ENCODE data around the gene LRRFIP1.

The LRRFIP1 gene

DNA sequence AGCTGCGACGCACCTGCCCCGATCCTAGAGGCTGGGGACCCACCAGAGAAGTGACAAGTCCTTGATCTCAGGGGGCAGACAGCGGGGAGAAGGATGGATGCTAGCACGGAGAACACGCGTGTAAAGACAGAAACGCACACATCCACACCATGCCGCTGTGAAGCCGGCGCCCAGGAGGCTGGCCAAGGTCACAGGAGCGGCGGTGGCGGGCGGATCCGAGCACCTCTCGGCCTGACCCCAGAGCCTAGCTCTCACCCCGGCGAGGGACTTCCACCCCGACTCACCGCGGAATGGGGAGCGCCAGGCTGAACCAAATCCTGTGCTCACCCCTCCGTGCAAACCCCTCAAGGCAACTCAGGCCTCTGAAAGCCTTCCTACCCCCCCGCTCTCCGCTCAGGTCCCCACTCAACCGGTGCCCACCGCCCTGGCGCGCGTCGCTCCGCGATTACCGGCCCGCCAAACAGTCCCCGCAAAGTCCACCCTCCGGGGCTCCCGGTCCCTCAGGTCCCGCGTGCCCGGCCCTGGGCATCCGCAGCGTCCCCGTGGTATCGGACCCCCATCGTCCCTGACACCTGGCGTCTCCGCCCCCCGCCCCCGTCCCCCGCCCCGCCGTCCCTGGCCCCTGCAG, 460 bp upstream of the LRRFIP1 start:
- Histone ChIP-seq H3K4me3 (replicated peaks; ENCODE audit: insufficient read depth, low read length) (no peak overlapping the region), H3K27ac (replicated peaks) (no peak overlapping the region)
- DNase-seq (ENCODE audit: low read depth in 1 of 2, low spot score in 1 of 2), result no peak

DNA sequence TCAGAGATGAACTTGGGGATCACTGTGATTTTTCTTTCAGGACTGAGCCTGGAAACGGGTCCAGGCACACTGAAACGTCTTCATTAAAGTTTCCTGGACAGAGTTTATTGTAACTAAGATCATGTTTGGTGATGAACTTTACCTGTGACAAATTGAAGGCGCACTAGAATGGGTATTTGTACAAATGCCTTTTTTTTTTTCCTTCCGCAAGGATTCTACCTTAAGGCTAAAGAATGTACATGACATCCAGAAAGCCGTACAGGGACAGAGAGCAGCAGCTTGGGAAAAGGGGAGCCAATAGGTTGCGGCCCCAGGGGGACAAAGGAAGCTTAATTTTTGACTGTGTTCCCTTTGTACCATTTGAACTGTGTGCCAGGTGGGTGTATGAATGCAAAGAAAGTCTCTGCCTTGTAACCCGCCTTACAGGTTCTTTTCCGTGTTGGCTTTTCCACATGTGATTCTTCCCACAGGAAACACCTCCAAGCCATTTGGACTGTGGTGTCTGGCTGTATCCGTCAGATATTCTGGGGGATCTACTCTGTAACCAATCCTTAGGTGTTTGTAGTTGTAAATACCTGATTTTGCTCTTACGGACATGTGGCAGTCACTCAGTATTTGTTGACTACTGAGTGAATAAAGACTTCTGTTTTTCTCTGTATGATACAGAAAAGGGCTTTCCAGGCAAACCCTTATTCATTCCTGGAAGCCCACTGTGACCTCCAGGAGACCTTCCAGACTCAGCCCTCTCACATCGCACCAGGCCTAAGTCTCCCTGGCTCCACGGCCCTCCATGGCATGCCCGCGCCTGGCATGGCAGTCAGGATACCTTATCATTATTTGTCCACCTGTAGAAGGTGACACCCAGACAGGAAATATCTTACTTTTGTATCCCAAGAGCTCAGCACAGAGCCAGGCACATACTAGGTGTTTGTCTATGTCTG, 1.1 kb downstream of the LRRFIP1 start:
- Histone ChIP-seq H3K4me3 (replicated peaks; ENCODE audit: insufficient read depth, low read length) (no peak overlapping the region), H3K27ac (replicated peaks) (no peak overlapping the region), H3K27me3 (ENCODE audit: insufficient read depth, poor library complexity, severe bottlenecking) (peaks cover 50% of the 10 kb centered on the region)
- TF ChIP-seq, protein P1, sequence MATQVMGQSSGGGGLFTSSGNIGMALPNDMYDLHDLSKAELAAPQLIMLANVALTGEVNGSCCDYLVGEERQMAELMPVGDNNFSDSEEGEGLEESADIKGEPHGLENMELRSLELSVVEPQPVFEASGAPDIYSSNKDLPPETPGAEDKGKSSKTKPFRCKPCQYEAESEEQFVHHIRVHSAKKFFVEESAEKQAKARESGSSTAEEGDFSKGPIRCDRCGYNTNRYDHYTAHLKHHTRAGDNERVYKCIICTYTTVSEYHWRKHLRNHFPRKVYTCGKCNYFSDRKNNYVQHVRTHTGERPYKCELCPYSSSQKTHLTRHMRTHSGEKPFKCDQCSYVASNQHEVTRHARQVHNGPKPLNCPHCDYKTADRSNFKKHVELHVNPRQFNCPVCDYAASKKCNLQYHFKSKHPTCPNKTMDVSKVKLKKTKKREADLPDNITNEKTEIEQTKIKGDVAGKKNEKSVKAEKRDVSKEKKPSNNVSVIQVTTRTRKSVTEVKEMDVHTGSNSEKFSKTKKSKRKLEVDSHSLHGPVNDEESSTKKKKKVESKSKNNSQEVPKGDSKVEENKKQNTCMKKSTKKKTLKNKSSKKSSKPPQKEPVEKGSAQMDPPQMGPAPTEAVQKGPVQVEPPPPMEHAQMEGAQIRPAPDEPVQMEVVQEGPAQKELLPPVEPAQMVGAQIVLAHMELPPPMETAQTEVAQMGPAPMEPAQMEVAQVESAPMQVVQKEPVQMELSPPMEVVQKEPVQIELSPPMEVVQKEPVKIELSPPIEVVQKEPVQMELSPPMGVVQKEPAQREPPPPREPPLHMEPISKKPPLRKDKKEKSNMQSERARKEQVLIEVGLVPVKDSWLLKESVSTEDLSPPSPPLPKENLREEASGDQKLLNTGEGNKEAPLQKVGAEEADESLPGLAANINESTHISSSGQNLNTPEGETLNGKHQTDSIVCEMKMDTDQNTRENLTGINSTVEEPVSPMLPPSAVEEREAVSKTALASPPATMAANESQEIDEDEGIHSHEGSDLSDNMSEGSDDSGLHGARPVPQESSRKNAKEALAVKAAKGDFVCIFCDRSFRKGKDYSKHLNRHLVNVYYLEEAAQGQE (IDR thresholded peaks at IDR 0.05; ENCODE audit: insufficient replicate concordance, low read depth), result no peak
- TF ChIP-seq, protein P2, sequence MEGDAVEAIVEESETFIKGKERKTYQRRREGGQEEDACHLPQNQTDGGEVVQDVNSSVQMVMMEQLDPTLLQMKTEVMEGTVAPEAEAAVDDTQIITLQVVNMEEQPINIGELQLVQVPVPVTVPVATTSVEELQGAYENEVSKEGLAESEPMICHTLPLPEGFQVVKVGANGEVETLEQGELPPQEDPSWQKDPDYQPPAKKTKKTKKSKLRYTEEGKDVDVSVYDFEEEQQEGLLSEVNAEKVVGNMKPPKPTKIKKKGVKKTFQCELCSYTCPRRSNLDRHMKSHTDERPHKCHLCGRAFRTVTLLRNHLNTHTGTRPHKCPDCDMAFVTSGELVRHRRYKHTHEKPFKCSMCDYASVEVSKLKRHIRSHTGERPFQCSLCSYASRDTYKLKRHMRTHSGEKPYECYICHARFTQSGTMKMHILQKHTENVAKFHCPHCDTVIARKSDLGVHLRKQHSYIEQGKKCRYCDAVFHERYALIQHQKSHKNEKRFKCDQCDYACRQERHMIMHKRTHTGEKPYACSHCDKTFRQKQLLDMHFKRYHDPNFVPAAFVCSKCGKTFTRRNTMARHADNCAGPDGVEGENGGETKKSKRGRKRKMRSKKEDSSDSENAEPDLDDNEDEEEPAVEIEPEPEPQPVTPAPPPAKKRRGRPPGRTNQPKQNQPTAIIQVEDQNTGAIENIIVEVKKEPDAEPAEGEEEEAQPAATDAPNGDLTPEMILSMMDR (IDR thresholded peaks at IDR 0.05; ENCODE audit: insufficient read depth, low read length), result no peak
- TF ChIP-seq POLR2AphosphoS5 (IDR thresholded peaks at IDR 0.05; ENCODE audit: low read depth) (no peak), GABPA (IDR thresholded peaks at IDR 0.05; ENCODE audit: low read depth) (no peak), SPI1 (IDR thresholded peaks at IDR 0.05; ENCODE audit: borderline replicate concordance, low read depth) (no peak)
- DNase-seq (ENCODE audit: low read depth in 1 of 2, low spot score in 1 of 2), result no peak

More for the DNA sequence above, 460 bp upstream of the LRRFIP1 start:
- TF ChIP-seq SPI1 (IDR thresholded peaks at IDR 0.05; ENCODE audit: borderline replicate concordance, low read depth), result no peak
- TF ChIP-seq, protein P1 (IDR thresholded peaks at IDR 0.05; ENCODE audit: insufficient replicate concordance, low read depth), result no peak
- TF ChIP-seq, protein P2 (IDR thresholded peaks at IDR 0.05; ENCODE audit: insufficient read depth, low read length), result no peak
- TF ChIP-seq GABPA (IDR thresholded peaks at IDR 0.05; ENCODE audit: low read depth), result no peak
- no peak for TF ChIP-seq POLR2AphosphoS5 (IDR thresholded peaks at IDR 0.05; ENCODE audit: low read depth)
- peaks cover 55% of the 10 kb centered on the region for H3K27me3 ChIP-seq (ENCODE audit: insufficient read depth, poor library complexity, severe bottlenecking)

DNA sequence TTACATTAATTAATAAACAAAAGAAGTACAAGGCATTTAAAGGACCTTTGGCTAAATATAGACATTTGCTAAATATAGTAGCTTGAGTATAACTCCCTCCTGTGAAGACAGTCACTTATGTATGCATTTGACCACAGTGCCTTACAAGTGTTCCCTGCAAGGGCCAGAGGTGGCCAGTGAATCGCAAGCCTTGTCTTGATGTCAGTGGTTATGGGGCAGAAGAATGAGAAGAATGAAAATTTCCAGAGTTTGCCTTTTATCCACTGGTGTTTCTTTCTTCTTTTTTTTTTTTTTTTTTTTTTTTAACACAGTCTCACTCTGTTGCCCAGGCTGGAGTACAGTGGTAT, 1.8 kb downstream of the LRRFIP1 start:
- Histone ChIP-seq H3K27ac (replicated peaks) (no peak overlapping the region), H3K4me3 (replicated peaks; ENCODE audit: insufficient read depth, low read length) (no peak overlapping the region), H3K27me3 (ENCODE audit: insufficient read depth, poor library complexity, severe bottlenecking) (peaks cover 45% of the 10 kb centered on the region)
- TF ChIP-seq, protein P2 (IDR thresholded peaks at IDR 0.05; ENCODE audit: insufficient read depth, low read length), result no peak
- TF ChIP-seq SPI1 (IDR thresholded peaks at IDR 0.05; ENCODE audit: borderline replicate concordance, low read depth) (no peak), POLR2AphosphoS5 (IDR thresholded peaks at IDR 0.05; ENCODE audit: low read depth) (no peak), GABPA (IDR thresholded peaks at IDR 0.05; ENCODE audit: low read depth) (no peak)
- TF ChIP-seq, protein P1 (IDR thresholded peaks at IDR 0.05; ENCODE audit: insufficient replicate concordance, low read depth), result no peak
- no peak for DNase-seq (ENCODE audit: low read depth in 1 of 2, low spot score in 1 of 2)
